GM21381 (cell line): ENCODE data around the gene MEF2A.
A peak's percentile ranks its signal among the peaks of the same experiment; 100 is the strongest.
"Not testable (repeated sequence)": the region's sequence is repeated elsewhere in the genome, so short reads cannot be mapped to it uniquely, and the experiment has no call there.

Experiments
- ATAC-seq: cut with Tn5 transposase; IDR thresholded peaks from one replicate; pipeline ENCODE4 v1.9.1; 2021; ENCODE audit warnings: mild to moderate bottlenecking, moderate library complexity; ENCODE audit not compliant: unreplicated experiment

Gene MEF2A

GRCh38 chr15:99644913-99645542, 79.2 kb downstream of the MEF2A start:
- ATAC-seq = no peak

GRCh38 chr15:99645543-99645935, 79.8 kb downstream of the MEF2A start:
- ATAC-seq = no peak

GRCh38 chr15:99645951-99646350, 80.2 kb downstream of the MEF2A start:
- no peak for ATAC-seq

GRCh38 chr15:99651023-99651807, 85.4 kb downstream of the MEF2A start:
- ATAC-seq = no peak

- no peak for ATAC-seq
Measured at GRCh38 chr15:99656205-99656604, 90.4 kb downstream of the MEF2A start.

- no peak for ATAC-seq
Measured at GRCh38 chr15:99657996-99658395, 92.2 kb downstream of the MEF2A start.

- no peak for ATAC-seq
Measured at GRCh38 chr15:99662903-99663302, 97.1 kb downstream of the MEF2A start.

GRCh38 chr15:99666073-99666472, 100.3 kb downstream of the MEF2A start:
- not testable (repeated sequence) for ATAC-seq

- ATAC-seq = no peak
Measured at GRCh38 chr15:99668533-99669182, 102.9 kb downstream of the MEF2A start.

- no peak for ATAC-seq
Measured at GRCh38 chr15:99669250-99669649, 103.5 kb downstream of the MEF2A start.

GRCh38 chr15:99671926-99672635, 106.3 kb downstream of the MEF2A start:
- ATAC-seq = no peak

GRCh38 chr15:99673111-99673510, 107.3 kb downstream of the MEF2A start:
- no peak for ATAC-seq

- ATAC-seq = no peak
Measured at GRCh38 chr15:99674279-99674678, 108.5 kb downstream of the MEF2A start.

- ATAC-seq = peak; percentile 75
Measured at GRCh38 chr15:99677540-99678134, 111.9 kb downstream of the MEF2A start.

- no peak for ATAC-seq
Measured at GRCh38 chr15:99680276-99680675, 114.5 kb downstream of the MEF2A start.

GRCh38 chr15:99681990-99682389, 116.2 kb downstream of the MEF2A start:
- ATAC-seq = no peak

GRCh38 chr15:99682455-99682854, 116.7 kb downstream of the MEF2A start:
- ATAC-seq = no peak

GRCh38 chr15:99683000-99683670, 117.4 kb downstream of the MEF2A start:
- ATAC-seq = no peak

- ATAC-seq = no peak
Measured at GRCh38 chr15:99686290-99686689, 120.5 kb downstream of the MEF2A start.

GRCh38 chr15:99692825-99693224, 127.0 kb downstream of the MEF2A start:
- no peak for ATAC-seq
